RWPE1 (cell line): ENCODE results near the gene VPS72.

Experiments used
- CTCF ChIA-PET: fragments of 350-600 bp; sonication (Branson Sonifier 250); formaldehyde crosslinking; extraction: SDS; loops from one replicate; lab custom pipeline; 2021; lab: Yijun Ruan, JAX
- POLR2A ChIA-PET: fragments of 400-600 bp; formaldehyde crosslinking; extraction: SDS; loops from one replicate; lab custom pipeline; 2020; ENCODE audit warnings: antibody characterized with exemption; ENCODE audit not compliant: low non-redundant PET; lab: Yijun Ruan, JAX
- DNase-seq: peaks from one replicate; pipeline ENCODE4 v3.0.0; 2012; ENCODE audit warnings: low spot score
- H3K27ac ChIP-seq: fragments of 450-650 bp; 2 replicates; pipeline ENCODE4 v1.5.1; 2017
- TF ChIP-seq, protein P1 (sequence below): fragments of 450-650 bp; conservative IDR thresholded peaks from 2 replicates; pipeline ENCODE4 v1.5.1; 2017; ENCODE audit warnings: low read depth, mild to moderate bottlenecking

VPS72 gene

DNA sequence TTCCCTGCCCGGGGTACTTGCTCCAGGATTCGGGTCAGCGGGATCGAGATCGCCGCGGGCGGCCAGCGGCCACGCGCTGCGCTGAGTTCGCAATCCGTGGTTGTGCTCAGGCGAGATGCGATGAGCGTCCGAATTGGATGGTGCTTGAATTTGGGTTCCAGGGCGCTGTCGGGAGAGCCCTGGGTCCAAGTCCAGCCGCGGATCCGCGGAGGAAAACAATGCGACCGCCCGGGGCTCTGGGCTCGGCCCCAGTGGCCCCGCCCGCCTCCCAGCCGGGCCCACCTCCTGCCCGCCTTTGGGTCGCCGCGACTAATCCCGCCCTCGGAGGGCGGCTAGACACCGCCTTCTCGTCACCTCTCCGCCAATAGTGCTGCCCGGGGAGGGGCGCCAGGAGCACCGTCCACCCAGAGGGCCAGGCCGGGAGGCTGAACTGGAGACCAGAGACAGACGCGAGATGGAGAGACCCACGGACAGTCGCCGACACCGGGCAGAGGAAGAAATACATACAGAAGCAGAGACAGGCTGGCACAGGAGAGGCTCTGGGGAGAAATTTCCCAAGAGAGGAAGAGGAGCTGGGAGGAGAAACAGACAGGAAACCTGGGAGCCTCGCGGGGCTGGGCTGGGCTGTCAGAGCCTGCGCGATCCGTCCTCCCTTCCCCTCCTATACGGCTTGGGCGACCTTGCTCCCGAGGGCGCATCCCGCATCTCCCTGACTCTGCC lies 43.4 kb downstream of the VPS72 start, which contains the start of gene SEMA6C:
TSS of gene SEMA6C (minus strand) at position 220 of the 720 bp plus-strand sequence. CDS start 4,010 bp downstream, outside the sequence.
- TF ChIP-seq, protein P1, sequence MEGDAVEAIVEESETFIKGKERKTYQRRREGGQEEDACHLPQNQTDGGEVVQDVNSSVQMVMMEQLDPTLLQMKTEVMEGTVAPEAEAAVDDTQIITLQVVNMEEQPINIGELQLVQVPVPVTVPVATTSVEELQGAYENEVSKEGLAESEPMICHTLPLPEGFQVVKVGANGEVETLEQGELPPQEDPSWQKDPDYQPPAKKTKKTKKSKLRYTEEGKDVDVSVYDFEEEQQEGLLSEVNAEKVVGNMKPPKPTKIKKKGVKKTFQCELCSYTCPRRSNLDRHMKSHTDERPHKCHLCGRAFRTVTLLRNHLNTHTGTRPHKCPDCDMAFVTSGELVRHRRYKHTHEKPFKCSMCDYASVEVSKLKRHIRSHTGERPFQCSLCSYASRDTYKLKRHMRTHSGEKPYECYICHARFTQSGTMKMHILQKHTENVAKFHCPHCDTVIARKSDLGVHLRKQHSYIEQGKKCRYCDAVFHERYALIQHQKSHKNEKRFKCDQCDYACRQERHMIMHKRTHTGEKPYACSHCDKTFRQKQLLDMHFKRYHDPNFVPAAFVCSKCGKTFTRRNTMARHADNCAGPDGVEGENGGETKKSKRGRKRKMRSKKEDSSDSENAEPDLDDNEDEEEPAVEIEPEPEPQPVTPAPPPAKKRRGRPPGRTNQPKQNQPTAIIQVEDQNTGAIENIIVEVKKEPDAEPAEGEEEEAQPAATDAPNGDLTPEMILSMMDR: no peak
- CTCF ChIA-PET: interaction anchor here (0.6 to 0.9 kb wide), 2 partner anchors 9 to 81 kb away, joined by 3 read pairs; no protein-coding TSS in a partner anchor
- peak; percentile 86 for DNase-seq
- POLR2A ChIA-PET: no interaction called here
- H3K27ac ChIP-seq: peak within 1 kb of the TSS; percentile 77

DNA sequence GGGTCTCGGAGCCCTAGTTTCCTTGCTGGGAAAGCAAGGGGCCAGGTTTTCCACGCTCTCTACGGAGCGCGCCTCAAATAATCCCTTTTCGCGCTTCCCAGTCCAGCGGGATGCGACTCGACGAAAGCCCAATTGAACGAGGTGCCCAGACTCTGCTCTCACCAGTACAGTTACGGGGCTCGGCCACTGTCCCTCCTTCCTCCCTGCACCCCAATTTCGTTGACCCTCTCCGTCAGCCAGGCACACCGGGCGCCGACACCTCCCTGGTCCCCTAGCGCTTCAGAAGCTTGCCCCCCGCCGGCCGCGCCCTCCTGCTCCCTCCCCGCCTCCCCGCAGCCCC lies 44.0 kb downstream of the VPS72 start:
- CTCF ChIA-PET: no interaction called here
- peak overlapping the region; percentile 77 for H3K27ac ChIP-seq
- no peak for DNase-seq

DNA sequence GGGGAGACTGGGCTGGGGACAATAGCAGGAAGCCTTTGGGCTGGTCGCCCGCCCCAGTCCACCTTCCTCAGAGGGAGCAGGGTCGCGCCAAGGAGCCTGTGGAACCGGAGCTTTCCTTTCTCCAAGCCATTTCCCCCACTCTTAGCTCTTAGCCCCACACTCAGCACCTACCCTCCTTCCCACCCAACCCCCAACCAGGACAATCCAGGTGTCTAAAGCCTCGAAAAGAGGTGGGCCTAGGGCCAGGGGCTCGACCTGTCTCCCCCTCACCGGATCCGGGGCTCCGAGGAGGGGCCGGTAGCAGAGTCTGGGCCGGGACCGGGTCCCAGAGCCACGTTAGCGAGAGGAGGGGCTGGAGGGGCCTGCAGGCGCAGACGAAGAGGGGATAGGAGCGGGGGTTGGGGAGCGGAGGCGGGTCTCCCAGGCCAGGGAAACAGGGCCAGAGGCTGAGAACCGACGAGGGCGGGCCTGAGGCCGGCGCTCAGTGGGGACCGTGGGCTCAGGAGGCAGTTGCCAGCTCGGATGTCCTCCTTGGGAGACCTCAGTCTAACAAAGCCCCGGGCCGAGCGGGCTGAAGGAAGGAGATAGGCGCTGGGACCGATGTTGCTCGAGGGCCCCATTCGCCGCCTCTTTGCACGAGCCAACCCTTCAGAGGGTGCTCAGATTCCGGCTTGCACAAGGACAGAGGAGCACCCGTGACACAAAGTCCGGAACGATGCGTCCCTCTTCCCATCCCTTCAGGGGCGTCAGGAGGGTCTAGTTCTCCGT lies 44.5 kb downstream of the VPS72 start:
- H3K27ac ChIP-seq: no peak overlapping the region
- POLR2A ChIA-PET: no interaction called here
- DNase-seq: no peak
- TF ChIP-seq, protein P1: no peak
- CTCF ChIA-PET: interaction anchor here (1.0 kb wide), 1 partner anchor 11 kb away, joined by 4 read pairs; no protein-coding TSS in a partner anchor

More for the DNA sequence above, 44.0 kb downstream of the VPS72 start:
- POLR2A ChIA-PET: no interaction called here
- TF ChIP-seq, protein P1: no peak

DNA sequence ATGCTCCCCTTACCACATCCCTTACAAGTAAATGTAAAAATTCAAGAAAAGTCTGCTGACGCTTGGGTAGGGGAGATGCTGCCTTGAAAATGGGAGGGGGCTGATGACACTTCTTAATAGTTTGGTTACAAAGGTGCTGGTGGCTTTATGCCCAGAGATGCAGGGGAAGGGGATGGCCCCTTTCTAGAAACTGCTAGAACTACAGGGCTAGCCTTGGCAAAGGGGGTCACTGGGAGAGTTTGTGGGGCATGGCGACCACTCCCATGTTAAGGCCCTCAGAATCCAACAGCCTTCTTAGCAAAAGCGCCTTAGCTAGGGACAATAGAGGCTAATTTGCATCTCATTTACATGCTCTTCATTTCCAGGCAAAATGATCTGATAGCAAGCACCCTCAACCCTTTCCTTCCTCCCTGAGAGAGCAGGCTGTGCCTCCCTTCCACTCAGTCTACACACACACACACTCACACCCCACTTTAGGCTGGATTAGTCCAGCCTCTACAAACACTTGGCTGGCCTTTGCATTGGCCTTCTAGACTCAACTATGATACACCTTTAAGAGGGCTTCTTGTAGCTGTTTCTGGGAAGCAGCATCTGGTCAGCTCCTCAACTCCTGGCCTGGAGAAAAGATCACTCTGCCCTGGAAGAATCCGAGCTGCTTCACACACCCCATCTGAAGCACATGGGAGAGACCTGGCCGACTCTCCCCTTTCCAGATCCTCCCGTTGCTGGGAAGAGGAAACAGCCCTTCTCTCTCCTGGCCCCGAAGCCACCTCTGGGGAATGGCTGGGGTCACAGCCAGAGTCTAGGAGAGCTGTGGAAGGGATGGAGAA lies 45.3 kb downstream of the VPS72 start:
- ChIA-PET POLR2A (no interaction called here), CTCF (interaction anchor here (0.5 to 1.0 kb wide), 2 partner anchors 10 to 32 kb away, joined by 4 read pairs; no protein-coding TSS in a partner anchor)
- H3K27ac ChIP-seq: no peak overlapping the region
- TF ChIP-seq, protein P1: no peak
- no peak for DNase-seq

DNA sequence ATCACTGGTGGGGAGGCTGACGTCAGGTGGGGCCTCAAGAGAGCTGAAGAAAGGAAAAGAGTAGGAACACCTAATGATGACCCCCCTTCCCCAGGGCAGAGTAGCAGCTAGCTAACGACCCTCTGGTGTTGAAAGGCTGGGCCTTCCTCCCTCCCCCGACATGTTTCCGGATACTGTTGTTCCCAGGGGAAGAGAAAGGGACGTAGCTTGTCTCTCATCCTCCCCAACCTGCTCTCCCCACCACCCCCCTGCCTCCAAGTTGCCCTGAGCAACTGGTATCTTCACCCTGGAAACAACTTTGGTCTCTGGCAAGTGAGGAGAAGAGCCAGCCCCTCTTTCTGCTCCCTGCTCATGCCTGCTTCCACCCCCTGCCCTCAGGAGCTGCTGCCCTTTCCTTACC lies 46.0 kb downstream of the VPS72 start:
- ChIA-PET POLR2A (no interaction called here), CTCF (interaction anchor here (0.5 kb wide), 1 partner anchor 85 kb away, joined by 3 read pairs; the partner anchor contains the start of gene CDC42SE1)
- no peak overlapping the region for H3K27ac ChIP-seq

More for the DNA sequence above, 46.0 kb downstream of the VPS72 start:
- TF ChIP-seq, protein P1: no peak
- DNase-seq: no peak
